ENCODE data around the gene RAB11B. TPM values are rescaled to one million over a fixed set of nuclear protein-coding genes. Genes with fewer than 3 reads are reported as not detected.

RAB11B gene
- total RNA-seq, 1 donor from 2014 or later: 114 TPM

DNA sequence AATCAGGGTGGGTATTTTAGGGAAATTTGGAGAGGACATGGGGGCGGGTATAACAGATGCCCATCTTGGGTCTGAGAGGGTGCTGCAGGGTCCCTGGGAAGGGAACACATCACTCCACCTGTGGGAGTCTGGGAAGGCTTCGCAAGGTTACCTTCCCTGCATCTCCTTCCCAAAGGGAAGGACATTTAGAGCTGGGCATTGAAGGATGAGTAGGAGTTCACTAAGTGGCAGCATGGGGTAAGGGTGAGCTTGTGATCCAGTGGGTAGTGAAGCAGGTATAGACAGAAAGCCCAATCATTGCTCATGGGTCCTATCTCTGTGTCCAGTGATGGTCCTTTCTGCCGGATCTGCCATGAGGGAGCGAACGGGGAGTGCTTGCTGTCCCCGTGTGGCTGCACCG is 36.1 kb downstream of the RAB11B start:
- Histone ChIP-seq H3K27me3 (no peaks in the 10 kb centered on the region), H3K4me1 (peaks cover 14% of the 10 kb centered on the region), H3K9me3 (no peaks in the 10 kb centered on the region), H3K4me3 (no peak overlapping the region), H3K27ac (no peak overlapping the region), H3K36me3 (peaks cover 21% of the 10 kb centered on the region)
- DNase-seq (no peak), ATAC-seq (no peak)
- TF ChIP-seq, protein P1, sequence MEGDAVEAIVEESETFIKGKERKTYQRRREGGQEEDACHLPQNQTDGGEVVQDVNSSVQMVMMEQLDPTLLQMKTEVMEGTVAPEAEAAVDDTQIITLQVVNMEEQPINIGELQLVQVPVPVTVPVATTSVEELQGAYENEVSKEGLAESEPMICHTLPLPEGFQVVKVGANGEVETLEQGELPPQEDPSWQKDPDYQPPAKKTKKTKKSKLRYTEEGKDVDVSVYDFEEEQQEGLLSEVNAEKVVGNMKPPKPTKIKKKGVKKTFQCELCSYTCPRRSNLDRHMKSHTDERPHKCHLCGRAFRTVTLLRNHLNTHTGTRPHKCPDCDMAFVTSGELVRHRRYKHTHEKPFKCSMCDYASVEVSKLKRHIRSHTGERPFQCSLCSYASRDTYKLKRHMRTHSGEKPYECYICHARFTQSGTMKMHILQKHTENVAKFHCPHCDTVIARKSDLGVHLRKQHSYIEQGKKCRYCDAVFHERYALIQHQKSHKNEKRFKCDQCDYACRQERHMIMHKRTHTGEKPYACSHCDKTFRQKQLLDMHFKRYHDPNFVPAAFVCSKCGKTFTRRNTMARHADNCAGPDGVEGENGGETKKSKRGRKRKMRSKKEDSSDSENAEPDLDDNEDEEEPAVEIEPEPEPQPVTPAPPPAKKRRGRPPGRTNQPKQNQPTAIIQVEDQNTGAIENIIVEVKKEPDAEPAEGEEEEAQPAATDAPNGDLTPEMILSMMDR (IDR thresholded peaks at IDR 0.05): no peak
- intact Hi-C loops (cut with DNase I): no loop called here

DNA sequence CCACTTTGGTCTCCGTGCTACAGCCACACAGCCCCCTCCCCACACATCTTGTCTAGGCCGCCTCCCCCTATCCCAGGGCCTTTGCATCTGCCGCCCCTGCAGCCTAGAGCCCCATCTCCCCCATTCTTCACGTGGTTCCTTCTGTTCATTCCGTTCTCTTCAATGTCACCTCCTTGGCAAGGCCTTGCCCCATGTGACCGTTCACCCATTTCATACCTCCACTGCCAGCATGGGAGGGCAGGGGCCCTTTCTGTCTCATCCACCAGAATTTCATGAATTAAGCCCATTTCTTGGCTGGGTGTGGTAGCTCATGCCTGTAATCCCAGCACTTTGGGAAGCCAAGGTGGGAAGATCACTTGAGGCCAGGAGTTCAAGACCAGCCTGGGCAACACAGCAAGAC is 38.9 kb downstream of the RAB11B start:
- Histone ChIP-seq H3K4me3 (no peak overlapping the region), H3K27ac (no peak overlapping the region), H3K36me3 (peaks cover 21% of the 10 kb centered on the region), H3K4me1 (peaks cover 9% of the 10 kb centered on the region), H3K9me3 (no peaks in the 10 kb centered on the region), H3K27me3 (no peaks in the 10 kb centered on the region)
- no peak for DNase-seq
- no peak for ATAC-seq
- intact Hi-C loops (cut with DNase I): no loop called here
- TF ChIP-seq, protein P1 (IDR thresholded peaks at IDR 0.05): no peak

DNA sequence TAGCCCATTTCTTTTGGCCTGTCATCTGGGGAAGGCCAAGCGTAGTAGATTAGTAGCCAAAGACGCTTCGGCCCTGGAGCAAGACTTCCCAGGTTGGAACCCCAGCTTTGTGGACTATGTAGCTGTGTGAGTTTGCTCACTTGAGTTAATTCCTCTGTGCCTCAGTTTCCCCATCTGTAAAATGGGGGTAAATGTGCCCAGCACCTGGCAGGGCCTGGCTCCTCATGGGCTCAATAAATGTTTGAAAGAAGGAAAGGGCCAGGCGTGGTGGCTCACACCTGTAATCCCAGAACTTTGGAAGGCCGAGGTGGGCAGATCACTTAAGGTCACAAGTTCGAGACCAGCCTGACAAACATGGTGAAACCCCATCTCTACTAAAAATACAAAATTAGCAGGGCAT is 39.7 kb downstream of the RAB11B start:
- H3K4me1 ChIP-seq: peaks cover 6% of the 10 kb centered on the region
- ATAC-seq: no peak
- H3K4me3 ChIP-seq: no peak overlapping the region
- H3K27ac ChIP-seq: no peak overlapping the region
- DNase-seq: no peak
- H3K9me3 ChIP-seq: no peaks in the 10 kb centered on the region
- peaks cover 21% of the 10 kb centered on the region for H3K36me3 ChIP-seq
- TF ChIP-seq, protein P1 (IDR thresholded peaks at IDR 0.05): no peak
- intact Hi-C loops (cut with DNase I): no loop called here
- no peaks in the 10 kb centered on the region for H3K27me3 ChIP-seq

DNA sequence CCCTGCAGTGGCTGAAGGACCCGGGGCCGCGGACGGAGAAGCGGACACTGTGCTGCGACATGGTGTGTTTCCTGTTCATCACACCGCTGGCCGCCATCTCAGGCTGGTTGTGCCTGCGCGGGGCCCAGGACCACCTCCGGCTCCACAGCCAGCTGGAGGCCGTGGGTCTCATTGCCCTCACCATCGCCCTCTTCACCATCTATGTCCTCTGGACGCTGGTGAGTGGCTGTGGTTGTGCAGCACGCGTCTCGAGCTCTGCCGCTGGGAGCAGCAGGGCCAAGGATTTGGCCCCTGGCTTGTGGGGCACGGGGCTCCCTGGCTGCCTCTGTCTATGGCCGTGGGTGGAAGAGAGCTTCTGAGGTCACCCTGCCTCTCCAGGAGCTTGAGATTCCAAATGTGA is 40.5 kb downstream of the RAB11B start:
- DNase-seq (no peak), ATAC-seq (peak; percentile 12)
- intact Hi-C loops (cut with DNase I): no loop called here
- Histone ChIP-seq H3K27me3 (no peaks in the 10 kb centered on the region), H3K4me1 (peaks cover 6% of the 10 kb centered on the region), H3K36me3 (peaks cover 21% of the 10 kb centered on the region), H3K9me3 (no peaks in the 10 kb centered on the region), H3K27ac (no peak overlapping the region), H3K4me3 (no peak overlapping the region)
- TF ChIP-seq, protein P1 (IDR thresholded peaks at IDR 0.05): no peak

DNA sequence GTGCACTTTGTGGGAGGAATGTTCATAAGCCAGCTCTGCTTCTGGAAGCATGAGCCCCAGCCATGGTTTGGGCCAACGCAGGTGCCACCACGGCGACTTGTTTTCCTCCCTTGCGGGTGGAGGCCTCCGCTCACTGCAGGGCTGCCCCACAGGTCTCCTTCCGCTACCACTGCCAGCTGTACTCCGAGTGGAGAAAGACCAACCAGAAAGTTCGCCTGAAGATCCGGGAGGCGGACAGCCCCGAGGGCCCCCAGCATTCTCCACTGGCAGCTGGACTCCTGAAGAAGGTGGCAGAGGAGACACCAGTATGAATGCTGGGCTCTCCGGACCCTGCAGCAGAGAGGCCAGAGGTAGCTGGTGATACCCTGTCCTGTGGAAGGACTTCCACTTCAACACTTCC is 48.1 kb downstream of the RAB11B start:
- no peaks in the 10 kb centered on the region for H3K9me3 ChIP-seq
- no peak for ATAC-seq
- intact Hi-C loops (cut with DNase I): no loop called here
- peaks cover 16% of the 10 kb centered on the region for H3K36me3 ChIP-seq
- TF ChIP-seq, protein P1 (IDR thresholded peaks at IDR 0.05): no peak
- no peaks in the 10 kb centered on the region for H3K27me3 ChIP-seq
- no peak overlapping the region for H3K27ac ChIP-seq
- no peak overlapping the region for H3K4me3 ChIP-seq
- peaks cover 6% of the 10 kb centered on the region for H3K4me1 ChIP-seq
- peak; percentile 46 for DNase-seq
